Midbrain (tissue), 1 donor: ENCODE measurements around the gene STIM1.
"Not testable (repeated sequence)": the region's sequence is repeated elsewhere in the genome, so short reads cannot be mapped to it uniquely, and the experiment has no call there.

Experiments
- DNase-seq: peaks from one replicate; lab custom pipeline; 2025; lab: John Stamatoyannopoulos, UW

Gene STIM1

GRCh38 chr11:3885855-3886254 is 30.4 kb downstream of the STIM1 start:
- DNase-seq: no peak

- no peak for DNase-seq
Measured at GRCh38 chr11:3886985-3887384, 31.5 kb downstream of the STIM1 start.

GRCh38 chr11:3888876-3889275 is 33.4 kb downstream of the STIM1 start:
- DNase-seq: no peak

GRCh38 chr11:3890014-3890413 is 34.5 kb downstream of the STIM1 start:
- DNase-seq: no peak

GRCh38 chr11:3890806-3891205 is 35.3 kb downstream of the STIM1 start:
- no peak for DNase-seq

GRCh38 chr11:3891751-3892150 is 36.3 kb downstream of the STIM1 start:
- DNase-seq: no peak

GRCh38 chr11:3892156-3892555 is 36.7 kb downstream of the STIM1 start:
- DNase-seq: no peak

- no peak for DNase-seq
Measured at GRCh38 chr11:3893311-3893710, 37.8 kb downstream of the STIM1 start.

- DNase-seq: no peak
Measured at GRCh38 chr11:3894128-3894731, 38.8 kb downstream of the STIM1 start.

GRCh38 chr11:3896644-3897043 is 41.2 kb downstream of the STIM1 start:
- DNase-seq: no peak

- DNase-seq: not testable (repeated sequence)
Measured at GRCh38 chr11:3900230-3900629, 44.8 kb downstream of the STIM1 start.

GRCh38 chr11:3901249-3902025 is 46.0 kb downstream of the STIM1 start:
- no peak for DNase-seq

GRCh38 chr11:3902441-3902840 is 47.0 kb downstream of the STIM1 start:
- no peak for DNase-seq

- DNase-seq: no peak
Measured at GRCh38 chr11:3903207-3903896, 47.9 kb downstream of the STIM1 start.

GRCh38 chr11:3904228-3904627 is 48.8 kb downstream of the STIM1 start:
- DNase-seq: no peak

GRCh38 chr11:3905080-3905953 is 49.9 kb downstream of the STIM1 start:
- no peak for DNase-seq

GRCh38 chr11:3906166-3906565 is 50.7 kb downstream of the STIM1 start:
- DNase-seq: no peak

- no peak for DNase-seq
Measured at GRCh38 chr11:3907590-3907989, 52.1 kb downstream of the STIM1 start.

GRCh38 chr11:3909901-3910300 is 54.4 kb downstream of the STIM1 start:
- no peak for DNase-seq

- no peak for DNase-seq
Measured at GRCh38 chr11:3911908-3912505, 56.5 kb downstream of the STIM1 start.

- no peak for DNase-seq
Measured at GRCh38 chr11:3913921-3914320, 58.5 kb downstream of the STIM1 start.

GRCh38 chr11:3914805-3915204 is 59.3 kb downstream of the STIM1 start:
- DNase-seq: no peak
